HEK293T (cell line): ENCODE results near the gene ZNF484.
"Not testable (repeated sequence)": the region's sequence is repeated elsewhere in the genome, so short reads cannot be mapped to it uniquely, and the experiment has no call there.

Source experiments
- CTCF ChIA-PET: fragments of 350-600 bp; formaldehyde crosslinking; extraction: SDS; loops from one replicate; lab custom pipeline; 2021; ENCODE audit warnings: antibody characterized with exemption, inconsistent platforms; lab: Yijun Ruan, JAX
- POLR2A ChIA-PET: fragments of 350-600 bp; formaldehyde crosslinking; extraction: SDS; loops from one replicate; lab custom pipeline; 2020; ENCODE audit warnings: antibody characterized with exemption, inconsistent platforms; lab: Yijun Ruan, JAX
- DNase-seq: peaks from one replicate; pipeline ENCODE4 v3.0.0; 2012; ENCODE audit warnings: mixed read lengths; ENCODE audit errors: extremely low spot score
- ARNT ChIP-seq: fragments of 450-650 bp; IDR thresholded peaks from 2 replicates; pipeline ENCODE4 v1.6.1; 2017; ENCODE audit warnings: mild to moderate bottlenecking
- BHLHE40 ChIP-seq: fragments of 450-650 bp; IDR thresholded peaks from 2 replicates; pipeline ENCODE4 v1.6.1; 2016; ENCODE audit warnings: mild to moderate bottlenecking, moderate library complexity, borderline replicate concordance
- CTBP1 ChIP-seq: fragments of 450-650 bp; IDR thresholded peaks from 2 replicates; pipeline ENCODE4 v1.6.1; 2016; ENCODE audit warnings: borderline replicate concordance
- ELF4 ChIP-seq: fragments of 450-650 bp; IDR thresholded peaks from 2 replicates; pipeline ENCODE4 v1.6.1; 2017; ENCODE audit warnings: antibody characterized with exemption
- FOXA1 ChIP-seq: fragments of 450-650 bp; IDR thresholded peaks from 2 replicates; pipeline ENCODE4 v1.6.1; 2016; ENCODE audit warnings: mild to moderate bottlenecking
- FOXK2 ChIP-seq: fragments of 450-650 bp; IDR thresholded peaks from 2 replicates; pipeline ENCODE4 v1.6.1; 2016; ENCODE audit warnings: mild to moderate bottlenecking
- FOXM1 ChIP-seq: fragments of 450-650 bp; IDR thresholded peaks from 2 replicates; pipeline ENCODE4 v1.6.1; 2017; ENCODE audit warnings: mild to moderate bottlenecking, borderline replicate concordance
- HDGF ChIP-seq: fragments of 450-650 bp; IDR thresholded peaks from 2 replicates; pipeline ENCODE4 v1.6.1; 2017; ENCODE audit warnings: antibody characterized with exemption, borderline replicate concordance
- L3MBTL2 ChIP-seq: fragments of 450-650 bp; conservative IDR thresholded peaks from 2 replicates; pipeline ENCODE4 v1.6.1; 2016; ENCODE audit warnings: mild to moderate bottlenecking
- LEF1 ChIP-seq: fragments of 450-650 bp; IDR thresholded peaks from 2 replicates; pipeline ENCODE4 v1.6.1; 2017; ENCODE audit warnings: mild to moderate bottlenecking, borderline replicate concordance
- NFRKB ChIP-seq: fragments of 450-650 bp; IDR thresholded peaks from 2 replicates; pipeline ENCODE4 v1.6.1; 2016; ENCODE audit warnings: mild to moderate bottlenecking, moderate library complexity
- SP1 ChIP-seq: fragments of 450-650 bp; IDR thresholded peaks from 2 replicates; pipeline ENCODE4 v1.6.1; 2017
- SUZ12 ChIP-seq: fragments of 450-650 bp; IDR thresholded peaks from 2 replicates; pipeline ENCODE4 v1.6.1; 2016; ENCODE audit warnings: mild to moderate bottlenecking
- TARDBP ChIP-seq: fragments of 450-650 bp; IDR thresholded peaks from 2 replicates; pipeline ENCODE4 v1.6.1; 2016
- ZNF384 ChIP-seq: fragments of 450-650 bp; IDR thresholded peaks from 2 replicates; pipeline ENCODE4 v1.6.1; 2016
- TF ChIP-seq, protein P1 (sequence below): fragments of 450-650 bp; IDR thresholded peaks from 2 replicates; pipeline ENCODE4 v1.6.1; 2016

ZNF484 gene

DNA sequence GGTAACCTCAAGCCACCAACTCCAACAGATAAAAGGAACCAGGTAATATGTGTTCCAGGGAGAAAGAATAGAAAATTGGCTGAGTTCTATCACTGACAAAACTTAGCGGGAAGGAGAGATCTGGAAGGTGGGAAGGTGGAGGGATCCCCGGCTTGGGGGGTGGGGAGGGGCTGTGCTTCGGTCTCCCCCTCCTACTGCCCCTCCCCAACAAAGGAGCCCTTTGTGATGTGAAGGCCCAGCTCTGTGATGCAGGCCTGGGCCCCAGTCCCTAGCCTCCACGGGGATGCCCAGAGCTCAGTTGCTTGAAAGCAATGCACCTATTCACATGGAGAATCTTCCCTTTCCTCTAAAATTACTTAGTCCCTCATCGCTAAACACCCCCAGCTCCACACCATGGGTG lies 4.4 kb upstream of the ZNF484 start:
- POLR2A ChIA-PET: no interaction called here
- no peak for DNase-seq
- CTCF ChIA-PET: no interaction called here
- no peak for TF ChIP-seq FOXA1
- TF ChIP-seq TARDBP: no peak
- TF ChIP-seq L3MBTL2: no peak
- TF ChIP-seq CTBP1: no peak
- no peak for TF ChIP-seq LEF1
- TF ChIP-seq FOXM1: no peak
- TF ChIP-seq, protein P1, sequence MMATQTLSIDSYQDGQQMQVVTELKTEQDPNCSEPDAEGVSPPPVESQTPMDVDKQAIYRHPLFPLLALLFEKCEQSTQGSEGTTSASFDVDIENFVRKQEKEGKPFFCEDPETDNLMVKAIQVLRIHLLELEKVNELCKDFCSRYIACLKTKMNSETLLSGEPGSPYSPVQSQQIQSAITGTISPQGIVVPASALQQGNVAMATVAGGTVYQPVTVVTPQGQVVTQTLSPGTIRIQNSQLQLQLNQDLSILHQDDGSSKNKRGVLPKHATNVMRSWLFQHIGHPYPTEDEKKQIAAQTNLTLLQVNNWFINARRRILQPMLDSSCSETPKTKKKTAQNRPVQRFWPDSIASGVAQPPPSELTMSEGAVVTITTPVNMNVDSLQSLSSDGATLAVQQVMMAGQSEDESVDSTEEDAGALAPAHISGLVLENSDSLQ: no peak
- TF ChIP-seq BHLHE40: no peak
- no peak for TF ChIP-seq SUZ12
- TF ChIP-seq ELF4: no peak
- no peak for TF ChIP-seq HDGF
- no peak for TF ChIP-seq ARNT
- no peak for TF ChIP-seq ZNF384

DNA sequence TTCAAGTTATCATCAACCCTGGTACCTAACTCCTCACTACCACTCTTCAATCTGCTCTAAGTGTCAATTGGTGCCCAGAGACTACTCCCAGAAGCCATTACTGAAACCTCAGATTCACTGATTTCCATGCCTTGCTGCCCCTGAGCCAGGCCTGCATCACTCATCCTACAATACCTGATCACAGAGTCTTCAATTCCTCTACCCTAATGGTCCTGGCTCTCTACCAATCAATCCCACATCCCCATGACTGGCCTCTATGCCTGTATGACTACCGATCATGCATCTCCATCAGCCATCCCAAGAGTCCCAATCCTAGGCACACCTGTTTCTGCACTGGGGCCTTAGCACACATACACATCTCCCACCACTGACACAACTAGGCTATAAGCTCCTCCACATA lies 2.5 kb downstream of the ZNF484 start:
- CTCF ChIA-PET: no interaction called here
- no peak for DNase-seq
- TF ChIP-seq L3MBTL2: no peak
- TF ChIP-seq HDGF: no peak
- TF ChIP-seq ZNF384: no peak
- TF ChIP-seq SUZ12: no peak
- TF ChIP-seq TARDBP: no peak
- TF ChIP-seq SP1: no peak
- TF ChIP-seq, protein P1: no peak
- TF ChIP-seq NFRKB: no peak
- TF ChIP-seq FOXM1: no peak
- TF ChIP-seq CTBP1: no peak
- POLR2A ChIA-PET: no interaction called here

DNA sequence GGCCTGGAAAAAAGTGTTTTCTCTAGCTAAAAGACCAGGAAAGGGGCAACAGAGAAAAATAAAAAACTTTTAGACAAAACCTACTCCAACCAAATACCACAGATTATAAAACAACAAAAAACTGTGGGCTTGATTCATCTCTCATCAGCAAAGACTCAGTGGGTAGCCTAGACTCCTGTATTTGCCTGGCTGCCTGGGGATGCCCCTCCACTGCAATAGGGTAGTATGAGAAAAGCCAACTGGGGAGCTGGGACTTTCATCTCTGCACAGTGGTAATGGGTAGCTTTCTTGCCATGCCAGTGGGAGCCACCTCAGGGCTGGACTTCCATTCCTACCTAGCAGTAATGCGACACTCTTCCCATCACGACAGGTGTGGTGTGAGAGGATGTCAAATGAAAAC lies 7.5 kb downstream of the ZNF484 start:
- TF ChIP-seq NFRKB (no peak), ELF4 (no peak), LEF1 (no peak), FOXK2 (no peak), HDGF (no peak), BHLHE40 (no peak), L3MBTL2 (no peak), ZNF384 (no peak), SUZ12 (no peak), TARDBP (no peak), FOXA1 (no peak), CTBP1 (no peak), ARNT (no peak), SP1 (no peak), FOXM1 (no peak)
- TF ChIP-seq, protein P1: no peak
- CTCF ChIA-PET: interaction anchor here (0.7 kb wide), 1 partner anchor 163 kb away, joined by 3 read pairs; no protein-coding TSS in a partner anchor
- no peak for DNase-seq
- POLR2A ChIA-PET: no interaction called here

DNA sequence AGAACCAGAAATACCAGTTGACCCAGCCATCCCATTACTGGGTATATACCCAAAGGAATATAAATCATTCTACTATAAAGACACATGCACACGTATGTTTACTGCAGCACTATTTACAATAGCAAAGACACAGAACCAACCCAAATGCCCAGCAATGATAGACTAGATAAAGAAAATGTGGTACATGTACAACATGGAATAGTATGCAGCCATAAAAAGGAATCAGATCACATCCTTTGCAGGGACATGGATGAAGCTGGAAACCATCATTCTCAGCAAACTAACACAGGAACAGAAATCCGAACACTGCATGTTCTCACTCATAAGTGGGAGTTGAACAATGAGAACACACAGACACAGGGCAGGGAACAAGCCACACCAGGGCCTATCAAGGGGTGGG lies 11.2 kb downstream of the ZNF484 start:
- POLR2A ChIA-PET, CTCF ChIA-PET, DNase-seq: not testable (repeated sequence)

DNA sequence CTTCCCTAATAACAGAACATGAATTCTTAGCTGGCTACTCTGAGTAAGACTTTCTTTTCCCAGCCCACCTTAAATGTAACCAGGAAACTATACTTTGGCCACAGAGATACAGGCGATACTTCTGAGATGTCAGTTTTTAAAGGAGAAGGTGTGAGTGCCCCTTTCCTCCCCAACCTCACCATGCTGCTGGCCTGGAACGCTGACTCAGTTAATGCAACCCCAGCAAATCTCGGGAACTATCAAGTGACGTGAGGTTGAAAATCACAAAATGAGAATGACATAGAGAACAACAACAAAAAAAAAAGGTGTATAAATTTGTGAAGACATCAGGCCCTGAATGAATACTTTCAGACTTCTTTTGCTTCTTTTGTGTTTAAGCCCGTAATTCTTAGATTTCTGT lies 13.7 kb downstream of the ZNF484 start:
- TF ChIP-seq ARNT: no peak
- TF ChIP-seq FOXK2: no peak
- no peak for TF ChIP-seq L3MBTL2
- TF ChIP-seq SUZ12: no peak
- TF ChIP-seq ZNF384: no peak
- TF ChIP-seq BHLHE40: no peak
- TF ChIP-seq, protein P1: no peak
- no peak for TF ChIP-seq FOXA1
- no peak for TF ChIP-seq CTBP1
- TF ChIP-seq FOXM1: no peak
- TF ChIP-seq ELF4: no peak
- TF ChIP-seq SP1: no peak
- TF ChIP-seq NFRKB: no peak
- TF ChIP-seq HDGF: no peak
- TF ChIP-seq LEF1: no peak
- TF ChIP-seq TARDBP: no peak
- ChIA-PET POLR2A (no interaction called here), CTCF (no interaction called here)
- no peak for DNase-seq

DNA sequence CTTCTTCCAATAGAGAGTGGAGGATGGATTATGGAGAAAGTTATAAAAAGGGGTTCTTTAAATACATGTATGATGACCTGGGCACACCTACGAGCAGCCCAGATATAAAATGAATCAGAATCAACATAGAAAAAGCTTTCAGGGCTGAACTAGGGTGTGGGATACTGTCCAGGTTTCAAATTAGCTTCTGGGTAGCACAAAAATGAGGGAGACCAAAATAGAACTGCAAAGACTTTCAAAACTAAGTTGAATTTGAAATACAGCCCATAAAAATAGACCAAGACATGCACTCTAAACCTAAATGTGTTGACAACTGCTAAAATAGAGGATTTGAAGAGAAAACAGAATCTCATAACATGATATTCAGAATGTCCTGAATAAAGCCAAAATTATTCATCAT lies 17.0 kb downstream of the ZNF484 start:
- ChIA-PET CTCF (no interaction called here), POLR2A (no interaction called here)
- TF ChIP-seq TARDBP (no peak), FOXA1 (no peak), SP1 (no peak), FOXM1 (no peak), BHLHE40 (no peak), ARNT (no peak), ELF4 (no peak), FOXK2 (no peak), CTBP1 (no peak), NFRKB (no peak), HDGF (no peak), ZNF384 (no peak), L3MBTL2 (no peak), LEF1 (no peak), SUZ12 (no peak)
- TF ChIP-seq, protein P1: no peak
- no peak for DNase-seq
